CD14-positive monocyte (primary cell): ENCODE data around the gene DBF4B. TPM values are rescaled to one million over a fixed set of nuclear protein-coding genes. Genes with fewer than 3 reads are reported as not detected.

Source experiments
- DNase-seq, 3 donors: peaks; one replicate each; pipeline ENCODE4 v3.0.0-alpha.2; 2011 to 2022
- H2AFZ ChIP-seq: 2 replicates; pipeline ENCODE4 v1.6.0; 2012; ENCODE audit warnings: mild to moderate bottlenecking, low read depth, low read length, inconsistent platforms; ENCODE audit not compliant: insufficient read depth, poor library complexity, severe bottlenecking
- H3K27ac ChIP-seq, 2 donors: 1 replicate in 1 of 2; 2 replicates in 1 of 2; pipeline ENCODE4 v1.5.1; 2012 to 2013; ENCODE audit warnings: low read length in 2 of 2, control low read depth in 1 of 2, inconsistent platforms in 1 of 2, low read depth in 1 of 2, mild to moderate bottlenecking in 1 of 2
- H3K27me3 ChIP-seq, 2 donors: one replicate each; pipeline versions ENCODE4 v1.6.0 to v1.6.1; 2011 to 2013; ENCODE audit warnings: low read length in 2 of 2; ENCODE audit not compliant: control insufficient read depth in 2 of 2, insufficient read depth in 2 of 2
- H3K36me3 ChIP-seq, 2 donors: replicated peaks in 1 of 2; 1 replicate in 1 of 2; 2 replicates in 1 of 2; pipeline versions ENCODE4 v1.5.1 to v1.6.1; 2012 to 2013; ENCODE audit warnings: low read length in 2 of 2, control low read depth in 1 of 2, inconsistent platforms in 1 of 2, mild to moderate bottlenecking in 1 of 2; ENCODE audit not compliant: insufficient read depth in 2 of 2, control insufficient read depth in 1 of 2
- H3K4me1 ChIP-seq, 2 donors: 1 replicate in 1 of 2; 2 replicates in 1 of 2; pipeline versions ENCODE4 v1.5.1 to v1.6.1; 2012 to 2013; ENCODE audit warnings: low read length in 2 of 2, control low read depth in 1 of 2, inconsistent platforms in 1 of 2, mild to moderate bottlenecking in 1 of 2, moderate library complexity in 1 of 2; ENCODE audit not compliant: insufficient read depth in 2 of 2, control insufficient read depth in 1 of 2
- H3K4me2 ChIP-seq: replicated peaks from 2 replicates; pipeline ENCODE3; 2012; ENCODE audit warnings: low read length, moderate library complexity, mild to moderate bottlenecking; ENCODE audit not compliant: poor library complexity, severe bottlenecking; ENCODE audit errors: extremely low read depth
- H3K4me3 ChIP-seq, 3 experiments: fragments of 200-600 bp in 1 of 3; sonication (generic) in 1 of 3; replicated peaks in 1 of 3; 1 replicate in 2 of 3; 2 replicates in 1 of 3; pipeline ENCODE4 v1.5.1; 2011 to 2013; ENCODE audit warnings: low read length in 3 of 3, mild to moderate bottlenecking in 3 of 3, control low read depth in 2 of 3, low read depth in 2 of 3, inconsistent platforms in 1 of 3, moderate library complexity in 1 of 3
- H3K79me2 ChIP-seq: 2 replicates; pipeline ENCODE4 v1.6.0; 2012; ENCODE audit warnings: mild to moderate bottlenecking, control low read depth, inconsistent platforms, low read length, moderate library complexity; ENCODE audit not compliant: insufficient read depth
- H3K9ac ChIP-seq: 2 replicates; pipeline ENCODE4 v1.6.0; 2017; ENCODE audit warnings: low read length, mild to moderate bottlenecking; ENCODE audit not compliant: insufficient read depth, poor library complexity, severe bottlenecking
- H3K9me3 ChIP-seq, 2 donors: replicated peaks in 1 of 2; 1 replicate in 1 of 2; 2 replicates in 1 of 2; pipeline versions ENCODE4 v1.5.1 to v1.6.1; 2012 to 2013; ENCODE audit warnings: low read length in 2 of 2, control low read depth in 1 of 2; ENCODE audit not compliant: control insufficient read depth in 1 of 2, insufficient read depth in 1 of 2
- H4K20me1 ChIP-seq: 2 replicates; pipeline ENCODE4 v1.6.0; 2012; ENCODE audit warnings: mild to moderate bottlenecking, low read length, control low read depth, moderate library complexity; ENCODE audit not compliant: insufficient read depth
- H3K27ac Mint-ChIP-seq, 7 donors: one replicate each; pipeline ENCODE4 v1.8.0; 2020; ENCODE audit warnings: mild to moderate bottlenecking in 7 of 7, mixed read lengths in 7 of 7, moderate library complexity in 6 of 7, inconsistent platforms in 2 of 7
- H3K27me3 Mint-ChIP-seq, 3 donors: one replicate each; pipeline ENCODE4 v1.8.0; 2021 to 2022; ENCODE audit warnings: low read depth in 3 of 3, mild to moderate bottlenecking in 3 of 3, mixed read lengths in 3 of 3, moderate library complexity in 3 of 3, inconsistent platforms in 1 of 3
- H3K36me3 Mint-ChIP-seq, 2 donors: one replicate each; pipeline ENCODE4 v1.8.0; 2020; ENCODE audit warnings: mixed read lengths in 2 of 2, inconsistent platforms in 1 of 2, mild to moderate bottlenecking in 1 of 2
- H3K4me1 Mint-ChIP-seq: one replicate; pipeline ENCODE4 v1.8.0; 2020; ENCODE audit warnings: mild to moderate bottlenecking, mixed read lengths
- H3K4me3 Mint-ChIP-seq, 2 donors: one replicate each; pipeline ENCODE4 v1.8.0; 2020; ENCODE audit warnings: mild to moderate bottlenecking in 2 of 2, mixed read lengths in 2 of 2, moderate library complexity in 1 of 2
- H3K9me3 Mint-ChIP-seq, 7 donors: one replicate each; pipeline ENCODE4 v1.8.0; 2020 to 2022; ENCODE audit warnings: mixed read lengths in 7 of 7, mild to moderate bottlenecking in 6 of 7, moderate library complexity in 6 of 7, inconsistent platforms in 2 of 7
- CTCF ChIP-seq: fragments of 200-600 bp; IDR thresholded peaks from one replicate; pipeline ENCODE4 v1.8.0; 2022; ENCODE audit warnings: antibody characterized with exemption, mild to moderate bottlenecking
- WGBS: methylation state at CpG from one replicate; pipeline ENCODE4 v1.1.5; 2013; ENCODE audit warnings: missing lambda C conversion rate; ENCODE audit not compliant: insufficient coverage; 5-methylcytosine and 5-hydroxymethylcytosine counted together
- intact Hi-C, 2 donors: fragments of 100-400 bp; cut with micrococcal nuclease; formaldehyde crosslinking; loops; one replicate each; pipeline versions ENCODE4 v1.15.0 to v1.15.1; 2023
- polyA plus RNA-seq, 3 donors: library from polyadenylated mRNA; depleted of rRNA in 1 of 3; unstranded in 2 of 3; stranded (reverse) in 1 of 3; fragments of 300-500 nt in 2 of 3; fragments of >200 nt in 1 of 3; fragmentation: Illumina TruSeq in 2 of 3; gene quantifications; 1 replicate in 2 of 3; 2 replicates in 1 of 3; pipeline ENCODE4 v1.2.3, GENCODE V29; 2012 to 2021

The DBF4B gene
- polyA plus RNA-seq, 3 donors = 0.23 to 2.9 (median 0.34) TPM

- H3K4me1 ChIP-seq = peaks cover 5 to 8% of the 10 kb centered on the region in 2 donors
- H3K36me3 Mint-ChIP-seq = no peaks in the 10 kb centered on the region
- no peaks in the 10 kb centered on the region for H3K36me3 ChIP-seq
- peaks cover 2% of the 10 kb centered on the region for H3K4me1 Mint-ChIP-seq
- no peak within 1 kb of the TSS for H3K27ac ChIP-seq
- H3K4me2 ChIP-seq = peak within 1 kb of the TSS; percentile 44
- H3K4me3 ChIP-seq = peak within 1 kb of the TSS in 1 of 3 experiments; percentile 14
- H4K20me1 ChIP-seq = no peaks in the 10 kb centered on the region
- peak within 1 kb of the TSS; percentile 8 for H3K9ac ChIP-seq
- peak within 1 kb of the TSS in 1 of 7 donors; percentile 67 for H3K27ac Mint-ChIP-seq
- H3K27me3 ChIP-seq = peaks cover 22 to 35% of the 10 kb centered on the region in 2 donors
- peaks cover 0 to 6% of the 10 kb centered on the region in 2 donors for H3K9me3 ChIP-seq
- peak within 1 kb of the TSS; percentile 27 to 37 for H3K4me3 Mint-ChIP-seq
- H2AFZ ChIP-seq = peak within 1 kb of the TSS; percentile 29
- WGBS = 4% methylated on average over 43 of the region's 74 CpGs
- no peaks in the 10 kb centered on the region for H3K79me2 ChIP-seq
- peaks cover 0 to 9% (median 0%) of the 10 kb centered on the region in 7 donors for H3K9me3 Mint-ChIP-seq
- TF ChIP-seq CTCF = no peak
- peak in 1 of 3 donors; percentile 3 for DNase-seq
- H3K27me3 Mint-ChIP-seq = peaks cover 41 to 51% (median 43%) of the 10 kb centered on the region in 3 donors
- intact Hi-C loops = no loop called here
Measured at GRCh38 chr17:44758414-44759085, 50.1 kb downstream of the DBF4B start, which contains the start of gene ADAM11. Gene ADAM11 (plus strand): TSS chr17:44758988. CDS start chr17:44759200, 212 bp downstream.

GRCh38 chr17:44759086-44759915 lies 50.8 kb downstream of the DBF4B start:
- Histone ChIP-seq H3K4me2 (peak overlapping the region; percentile 31), H3K27ac (no peak overlapping the region), H3K9ac (peak overlapping the region; percentile 8)

More at GRCh38 chr17:44759086-44759915, 50.8 kb downstream of the DBF4B start:
- Mint-ChIP-seq H3K4me3 (peak overlapping the region in 1 of 2 donors; percentile 26), H3K27me3 (peaks cover 41 to 51% (median 43%) of the 10 kb centered on the region in 3 donors), H3K9me3 (peaks cover 0 to 9% (median 0%) of the 10 kb centered on the region in 7 donors), H3K27ac (no peak overlapping the region), H3K4me1 (peaks cover 2% of the 10 kb centered on the region), H3K36me3 (no peaks in the 10 kb centered on the region)
- 16% methylated on average over 33 of the region's 60 CpGs for WGBS
- Histone ChIP-seq H3K4me3 (peak overlapping the region in 1 of 3 experiments; percentile 14), H3K27me3 (peaks cover 22 to 35% of the 10 kb centered on the region in 2 donors), H3K36me3 (no peaks in the 10 kb centered on the region), H2AFZ (peak overlapping the region; percentile 29), H3K9me3 (peaks cover 0 to 6% of the 10 kb centered on the region in 2 donors), H4K20me1 (no peaks in the 10 kb centered on the region), H3K79me2 (no peaks in the 10 kb centered on the region), H3K4me1 (peaks cover 5 to 8% of the 10 kb centered on the region in 2 donors)
- peak in 1 of 3 donors; percentile 4 for DNase-seq
- TF ChIP-seq CTCF = no peak
- intact Hi-C loops = no loop called here
